Thoracic aorta (tissue), 2 donors: Measurements from ENCODE around the gene TSC2. TPM values are rescaled to one million over a fixed set of nuclear protein-coding genes. Genes with fewer than 3 reads are reported as not detected.

ENCODE experiments used
- ATAC-seq: fragments of 150-250 bp; one replicate; pipeline ENCODE4 v1.8.0; 2017; ENCODE audit warnings: low read depth; ENCODE audit not compliant: insufficient number of reproducible peaks, low FRiP score
- DNase-seq: peaks from one replicate; pipeline ENCODE4 v3.0.0-alpha.2; 2020; ENCODE audit warnings: low spot score
- H3K27ac ChIP-seq, 2 donors: fragments of 200-600 bp; sonication (generic); 1 replicate in 1 of 2; 2 replicates in 1 of 2; pipeline ENCODE4 v1.5.1; 2016; ENCODE audit warnings: mild to moderate bottlenecking in 2 of 2, moderate library complexity in 2 of 2
- H3K27me3 ChIP-seq: fragments of 200-600 bp; sonication (generic); replicated peaks from 2 replicates; pipeline ENCODE4 v1.6.0; 2016; ENCODE audit warnings: mild to moderate bottlenecking; ENCODE audit not compliant: insufficient read depth
- H3K36me3 ChIP-seq: fragments of 200-600 bp; sonication (generic); one replicate; pipeline ENCODE4 v1.5.1; 2016
- H3K4me1 ChIP-seq, 2 donors: fragments of 200-600 bp; sonication (generic); 1 replicate in 1 of 2; 2 replicates in 1 of 2; pipeline versions ENCODE4 v1.5.1 to v1.6.0; 2016; ENCODE audit warnings: low read depth in 2 of 2, mild to moderate bottlenecking in 1 of 2; ENCODE audit not compliant: control insufficient read depth in 1 of 2
- H3K4me3 ChIP-seq: fragments of 200-600 bp; sonication (generic); 2 replicates; pipeline ENCODE4 v1.5.1; 2016; ENCODE audit warnings: mild to moderate bottlenecking
- H3K9me3 ChIP-seq: fragments of 200-600 bp; sonication (generic); 2 replicates; pipeline ENCODE4 v1.5.1; 2016
- CTCF ChIP-seq: fragments of 200-600 bp; sonication (generic); IDR thresholded peaks from one replicate; pipeline ENCODE4 v1.5.1; 2019; ENCODE audit warnings: antibody characterized with exemption
- total RNA-seq, 2 donors: library from RNA; depleted of rRNA; stranded (reverse); fragments of >200 nt; gene quantifications; one replicate each; pipeline versions ENCODE4 v1.1.0 to v1.2.3, GENCODE V29; 2016

Gene TSC2
- total RNA-seq, 2 donors from 2014 or later: 112 to 123 TPM

GRCh38 chr16:2046893-2047329, 874 bp upstream of the TSC2 start:
- Histone ChIP-seq H3K27me3 (no peaks in the 10 kb centered on the region), H3K36me3 (peaks cover 4% of the 10 kb centered on the region), H3K4me1 (peaks cover 14 to 40% of the 10 kb centered on the region in 2 donors), H3K27ac (peak overlapping the region; percentile 54 to 58), H3K4me3 (peak overlapping the region; percentile 86), H3K9me3 (no peaks in the 10 kb centered on the region)
- no peak for TF ChIP-seq CTCF
- DNase-seq (no peak), ATAC-seq (no peak)

DNA sequence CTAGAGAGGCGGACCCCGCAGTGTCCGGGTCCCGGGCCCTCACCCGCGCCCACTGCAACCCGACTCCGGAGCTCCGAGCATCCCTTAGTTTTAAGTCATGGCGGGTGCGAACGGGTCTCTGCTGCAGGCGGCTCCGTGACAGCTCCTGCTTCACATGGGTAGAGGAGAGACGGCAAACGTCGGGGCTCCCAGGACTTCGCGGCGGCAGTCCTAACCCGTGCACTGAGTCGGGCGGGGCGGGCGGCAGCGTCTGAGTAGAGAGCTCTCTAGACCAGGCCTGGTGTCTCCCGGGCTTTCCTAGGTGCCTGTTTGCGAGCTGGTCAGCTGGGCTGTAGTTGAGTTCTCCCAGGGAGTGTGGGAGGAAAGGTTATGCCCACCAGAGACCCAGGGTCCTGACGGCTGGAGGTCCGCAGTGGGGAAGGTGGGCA, 345 bp downstream of the TSC2 start:
- H3K27ac ChIP-seq: peak overlapping the region in 1 of 2 donors; percentile 58
- no peak for ATAC-seq
- no peak for TF ChIP-seq CTCF
- no peaks in the 10 kb centered on the region for H3K27me3 ChIP-seq
- DNase-seq: no peak
- peaks cover 12% of the 10 kb centered on the region for H3K36me3 ChIP-seq
- peak overlapping the region; percentile 86 for H3K4me3 ChIP-seq
- no peaks in the 10 kb centered on the region for H3K9me3 ChIP-seq
- peaks cover 14 to 40% of the 10 kb centered on the region in 2 donors for H3K4me1 ChIP-seq

DNA sequence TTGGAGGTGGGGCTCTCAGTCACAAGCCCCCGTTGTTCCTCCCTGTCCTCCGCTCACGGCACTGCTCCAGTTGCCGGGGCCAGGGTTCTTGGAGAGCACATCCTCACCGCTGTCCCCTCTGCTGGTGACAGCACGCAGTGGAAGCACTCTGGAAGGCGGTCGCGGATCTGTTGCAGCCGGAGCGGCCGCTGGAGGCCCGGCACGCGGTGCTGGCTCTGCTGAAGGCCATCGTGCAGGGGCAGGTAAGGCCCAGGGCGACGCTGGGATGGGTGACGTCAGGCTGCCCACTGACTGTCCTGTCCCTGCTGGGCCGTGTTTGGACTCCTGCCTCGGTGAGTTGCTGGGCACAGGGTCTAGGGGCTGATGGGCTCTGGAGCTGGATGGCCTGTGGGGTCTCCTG, 5.4 kb downstream of the TSC2 start:
- no peak for ATAC-seq
- DNase-seq: no peak
- Histone ChIP-seq H3K27me3 (no peaks in the 10 kb centered on the region), H3K4me1 (peaks cover 6 to 10% of the 10 kb centered on the region in 2 donors), H3K9me3 (no peaks in the 10 kb centered on the region), H3K4me3 (no peak overlapping the region), H3K27ac (no peak overlapping the region), H3K36me3 (peaks cover 33% of the 10 kb centered on the region)
- TF ChIP-seq CTCF: no peak

- H3K9me3 ChIP-seq: no peaks in the 10 kb centered on the region
- no peak for TF ChIP-seq CTCF
- H3K27ac ChIP-seq: no peak overlapping the region
- peaks cover 2 to 3% of the 10 kb centered on the region in 2 donors for H3K4me1 ChIP-seq
- no peaks in the 10 kb centered on the region for H3K27me3 ChIP-seq
- ATAC-seq: no peak
- no peak overlapping the region for H3K4me3 ChIP-seq
- peaks cover 38% of the 10 kb centered on the region for H3K36me3 ChIP-seq
- DNase-seq: no peak
Measured at GRCh38 chr16:2053897-2054296, 6.1 kb downstream of the TSC2 start.

DNA sequence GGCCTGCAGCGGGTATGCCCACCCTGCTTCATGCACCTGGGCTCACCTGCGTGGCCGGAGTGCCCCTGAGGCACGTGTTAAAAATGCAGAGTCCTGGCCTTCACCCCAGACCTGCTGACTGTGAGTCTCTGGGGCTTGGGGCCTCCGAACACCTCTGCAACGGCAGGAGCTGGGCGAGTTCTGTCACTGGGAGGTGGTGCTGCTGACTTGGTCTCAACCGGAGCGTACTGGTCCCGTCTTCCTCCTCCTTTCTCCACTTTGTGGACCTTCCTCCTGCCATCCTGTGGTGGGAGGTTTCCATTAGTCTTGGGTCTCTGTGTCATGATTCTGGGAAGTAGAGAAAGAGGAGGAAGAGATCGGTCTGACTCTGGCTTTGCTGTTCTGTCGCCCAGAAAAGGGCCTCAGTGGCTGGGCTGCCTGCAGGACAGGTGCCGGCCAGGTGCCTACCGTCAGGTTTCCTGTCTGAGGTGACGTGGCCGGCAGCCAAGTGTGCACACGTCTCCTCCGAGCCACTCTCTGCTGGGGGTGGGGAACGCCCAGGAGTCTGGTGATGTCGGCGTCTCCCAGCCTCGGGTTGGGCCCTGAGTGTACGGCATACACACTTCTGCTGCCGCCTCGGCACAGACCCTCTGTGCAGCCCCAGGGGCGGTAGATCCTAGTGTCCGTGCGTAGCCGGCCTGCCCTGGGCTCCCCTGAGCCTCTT, 6.9 kb downstream of the TSC2 start:
- ATAC-seq (no peak), DNase-seq (no peak)
- no peaks in the 10 kb centered on the region for H3K4me1 ChIP-seq
- no peaks in the 10 kb centered on the region for H3K27me3 ChIP-seq
- no peak overlapping the region for H3K4me3 ChIP-seq
- no peaks in the 10 kb centered on the region for H3K9me3 ChIP-seq
- no peak for TF ChIP-seq CTCF
- no peak overlapping the region for H3K27ac ChIP-seq
- H3K36me3 ChIP-seq: peaks cover 38% of the 10 kb centered on the region
